MM.1S (cell line): ENCODE data around the gene ISCU.

ENCODE experiments used
- EZH2 ChIP-seq: fragments of 300-600 bp; sonication (generic); optimal IDR thresholded peaks from 2 replicates; pipeline ENCODE3; 2017; ENCODE audit warnings: low read depth, mild to moderate bottlenecking, antibody characterized with exemption, low read length, mixed read lengths
- EZH2phosphoT487 ChIP-seq: fragments of 300-600 bp; sonication (generic); IDR thresholded peaks from 2 replicates; pipeline ENCODE4 v1.6.1; 2018; ENCODE audit warnings: antibody characterized with exemption, low read length
- TF ChIP-seq, protein P1 (sequence below): fragments of 300-600 bp; sonication (generic); IDR thresholded peaks from 2 replicates; pipeline ENCODE4 v1.5.1; 2016; ENCODE audit warnings: antibody characterized with exemption, low read length, mixed read lengths

DNA sequence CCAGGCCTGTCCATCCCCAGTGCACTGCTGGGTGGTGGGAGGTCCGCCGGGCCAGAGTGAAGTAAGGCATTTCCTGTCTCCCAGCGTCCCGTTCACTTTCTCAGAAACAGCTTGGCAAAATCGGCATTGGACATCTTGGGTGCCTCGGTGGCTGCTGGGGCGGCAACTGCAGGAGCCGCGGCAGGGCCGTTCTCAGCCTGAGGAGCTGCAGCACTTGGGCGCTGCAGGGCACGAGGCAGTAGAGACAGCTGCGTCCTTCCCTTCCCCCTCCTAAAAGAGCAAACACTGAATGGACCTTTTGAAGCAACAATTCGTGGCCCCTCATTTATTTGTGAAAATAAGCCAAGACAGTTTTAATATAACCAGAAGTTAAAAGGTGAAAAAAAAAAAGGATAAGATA lies 39.0 kb upstream of the ISCU start:
- TF ChIP-seq, protein P1, sequence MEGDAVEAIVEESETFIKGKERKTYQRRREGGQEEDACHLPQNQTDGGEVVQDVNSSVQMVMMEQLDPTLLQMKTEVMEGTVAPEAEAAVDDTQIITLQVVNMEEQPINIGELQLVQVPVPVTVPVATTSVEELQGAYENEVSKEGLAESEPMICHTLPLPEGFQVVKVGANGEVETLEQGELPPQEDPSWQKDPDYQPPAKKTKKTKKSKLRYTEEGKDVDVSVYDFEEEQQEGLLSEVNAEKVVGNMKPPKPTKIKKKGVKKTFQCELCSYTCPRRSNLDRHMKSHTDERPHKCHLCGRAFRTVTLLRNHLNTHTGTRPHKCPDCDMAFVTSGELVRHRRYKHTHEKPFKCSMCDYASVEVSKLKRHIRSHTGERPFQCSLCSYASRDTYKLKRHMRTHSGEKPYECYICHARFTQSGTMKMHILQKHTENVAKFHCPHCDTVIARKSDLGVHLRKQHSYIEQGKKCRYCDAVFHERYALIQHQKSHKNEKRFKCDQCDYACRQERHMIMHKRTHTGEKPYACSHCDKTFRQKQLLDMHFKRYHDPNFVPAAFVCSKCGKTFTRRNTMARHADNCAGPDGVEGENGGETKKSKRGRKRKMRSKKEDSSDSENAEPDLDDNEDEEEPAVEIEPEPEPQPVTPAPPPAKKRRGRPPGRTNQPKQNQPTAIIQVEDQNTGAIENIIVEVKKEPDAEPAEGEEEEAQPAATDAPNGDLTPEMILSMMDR, result no peak
- TF ChIP-seq EZH2 (no peak), EZH2phosphoT487 (no peak)
